GM12864 (cell line): ENCODE data around the gene DENND1A.

Source experiments
- DNase-seq: peaks from one replicate; pipeline ENCODE4 v3.0.0-alpha.2; 2011; ENCODE audit warnings: low read depth
- H3K4me3 ChIP-seq: 2 replicates; pipeline ENCODE4 v1.5.1; 2011; ENCODE audit warnings: mild to moderate bottlenecking, low read depth, low read length, control low read depth
- TF ChIP-seq, protein P1 (sequence below): IDR thresholded peaks from 2 replicates; pipeline ENCODE4 v1.5.1; 2011; ENCODE audit warnings: low read depth, mild to moderate bottlenecking, moderate library complexity, low read length, control low read depth, inconsistent platforms; ENCODE audit errors: missing control alignments

Gene DENND1A

GRCh38 chr9:123419721-123420591 is 510.0 kb downstream of the DENND1A start:
- TF ChIP-seq, protein P1, sequence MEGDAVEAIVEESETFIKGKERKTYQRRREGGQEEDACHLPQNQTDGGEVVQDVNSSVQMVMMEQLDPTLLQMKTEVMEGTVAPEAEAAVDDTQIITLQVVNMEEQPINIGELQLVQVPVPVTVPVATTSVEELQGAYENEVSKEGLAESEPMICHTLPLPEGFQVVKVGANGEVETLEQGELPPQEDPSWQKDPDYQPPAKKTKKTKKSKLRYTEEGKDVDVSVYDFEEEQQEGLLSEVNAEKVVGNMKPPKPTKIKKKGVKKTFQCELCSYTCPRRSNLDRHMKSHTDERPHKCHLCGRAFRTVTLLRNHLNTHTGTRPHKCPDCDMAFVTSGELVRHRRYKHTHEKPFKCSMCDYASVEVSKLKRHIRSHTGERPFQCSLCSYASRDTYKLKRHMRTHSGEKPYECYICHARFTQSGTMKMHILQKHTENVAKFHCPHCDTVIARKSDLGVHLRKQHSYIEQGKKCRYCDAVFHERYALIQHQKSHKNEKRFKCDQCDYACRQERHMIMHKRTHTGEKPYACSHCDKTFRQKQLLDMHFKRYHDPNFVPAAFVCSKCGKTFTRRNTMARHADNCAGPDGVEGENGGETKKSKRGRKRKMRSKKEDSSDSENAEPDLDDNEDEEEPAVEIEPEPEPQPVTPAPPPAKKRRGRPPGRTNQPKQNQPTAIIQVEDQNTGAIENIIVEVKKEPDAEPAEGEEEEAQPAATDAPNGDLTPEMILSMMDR: no peak
- no peak overlapping the region for H3K4me3 ChIP-seq
- no peak for DNase-seq

DNA sequence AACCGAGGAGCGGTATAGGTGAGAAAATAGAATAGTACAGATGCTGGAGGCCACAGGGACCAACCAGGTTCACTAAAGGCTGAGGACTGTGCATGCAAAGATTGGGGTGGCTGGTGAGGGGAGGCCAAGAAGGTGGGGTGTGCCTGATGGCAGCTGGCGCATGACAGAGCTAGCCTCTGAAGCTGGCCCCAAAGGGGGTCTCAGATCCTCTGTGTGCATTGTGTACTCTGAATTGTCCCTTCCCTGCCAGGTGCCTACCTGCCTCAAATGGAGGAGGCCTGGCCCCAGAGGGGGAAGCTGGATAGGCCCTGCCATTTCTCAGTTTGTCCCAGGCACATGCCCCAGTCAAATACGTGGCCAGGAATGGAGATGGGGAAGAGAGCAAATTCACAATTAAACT is 510.8 kb downstream of the DENND1A start:
- H3K4me3 ChIP-seq: no peak overlapping the region
- TF ChIP-seq, protein P1: no peak
- no peak for DNase-seq

GRCh38 chr9:123418506-123418905 is 511.4 kb downstream of the DENND1A start:
- DNase-seq: no peak
- no peak overlapping the region for H3K4me3 ChIP-seq
- TF ChIP-seq, protein P1: no peak

DNA sequence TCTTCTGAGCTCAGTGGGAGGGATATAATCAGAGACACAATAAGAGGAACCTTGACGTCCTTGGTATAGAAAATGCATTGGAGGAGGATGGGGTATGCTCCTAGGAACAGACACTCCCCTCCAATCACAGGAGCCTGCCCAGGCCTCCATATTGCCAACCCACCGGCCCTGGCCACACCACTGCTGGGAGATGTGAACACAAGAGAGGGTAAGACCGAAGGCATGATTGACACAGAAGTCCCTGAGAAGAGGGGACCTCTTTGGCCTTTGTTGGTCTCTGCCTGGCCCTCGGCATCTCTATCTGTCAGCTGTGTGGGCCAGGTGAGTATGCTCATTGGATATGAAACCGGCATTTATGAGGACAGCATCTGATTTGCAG is 511.9 kb downstream of the DENND1A start:
- TF ChIP-seq, protein P1: no peak

GRCh38 chr9:123417289-123418051 is 512.5 kb downstream of the DENND1A start:
- TF ChIP-seq, protein P1: no peak
- no peak overlapping the region for H3K4me3 ChIP-seq
- no peak for DNase-seq

More for the DNA sequence above, 511.9 kb downstream of the DENND1A start:
- no peak overlapping the region for H3K4me3 ChIP-seq
- DNase-seq: no peak

- TF ChIP-seq, protein P1: no peak
- DNase-seq: no peak
- H3K4me3 ChIP-seq: no peak overlapping the region
Measured at GRCh38 chr9:123416176-123416575, 513.8 kb downstream of the DENND1A start.
